Cardiac muscle cell (in vitro differentiated cells and primary cell): ENCODE data around the gene LARP4B. TPM values are rescaled to one million over a fixed set of nuclear protein-coding genes. Genes with fewer than 3 reads are reported as not detected.

ENCODE experiments used
- DNase-seq, 2 donors: peaks; one replicate each; pipeline versions ENCODE4 v3.0.0 to v3.0.0-alpha.2; 2010 to 2017; ENCODE audit warnings: low read depth in 1 of 2, low spot score in 1 of 2
- H3K27ac ChIP-seq: fragments of 200-600 bp; sonication (generic); 2 replicates; pipeline ENCODE4 v1.5.1; 2016
- H3K27me3 ChIP-seq: fragments of 200-600 bp; sonication (generic); 2 replicates; pipeline ENCODE4 v1.6.0; 2016; ENCODE audit warnings: control low read depth
- H3K36me3 ChIP-seq: fragments of 200-600 bp; sonication (generic); 2 replicates; pipeline ENCODE4 v1.5.1; 2016; ENCODE audit warnings: control low read depth
- H3K4me1 ChIP-seq: fragments of 200-600 bp; sonication (generic); 2 replicates; pipeline ENCODE4 v1.8.1; 2017; ENCODE audit warnings: low read depth, mild to moderate bottlenecking, mixed run types
- H3K4me3 ChIP-seq: fragments of 200-600 bp; sonication (generic); 2 replicates; pipeline ENCODE4 v1.5.1; 2016; ENCODE audit warnings: mild to moderate bottlenecking
- H3K9me3 ChIP-seq: fragments of 200-600 bp; sonication (generic); 2 replicates; pipeline ENCODE4 v1.5.1; 2017; ENCODE audit warnings: low read depth, mild to moderate bottlenecking, control low read depth
- polyA plus RNA-seq: library from polyadenylated mRNA; unstranded; fragments of >200 nt; fragmentation: Nextera tagmentation; extraction: Ambion mirVana; gene quantifications from 2 replicates; pipeline ENCODE4 v1.2.1, GENCODE V29; 2016
- total RNA-seq: library from RNA; depleted of rRNA; stranded (reverse); fragments of >200 nt; gene quantifications from 2 replicates; pipeline ENCODE4 v1.2.3, GENCODE V29; 2016
- TF ChIP-seq, protein P1 (sequence below): IDR thresholded peaks from 2 replicates; pipeline ENCODE4 v1.5.1; 2012; ENCODE audit warnings: low read depth, mild to moderate bottlenecking, low read length

Gene LARP4B
- total and polyA plus RNA-seq, 2 experiments from 2014 or later = 23.4 to 36.2 TPM

GRCh38 chr10:778626-779330 is 152.7 kb downstream of the LARP4B start:
- Histone ChIP-seq H3K27me3 (peaks cover 4% of the 10 kb centered on the region), H3K4me3 (no peak overlapping the region), H3K4me1 (no peaks in the 10 kb centered on the region), H3K27ac (no peak overlapping the region), H3K36me3 (no peaks in the 10 kb centered on the region), H3K9me3 (no peaks in the 10 kb centered on the region)
- no peak for DNase-seq
- TF ChIP-seq, protein P1, sequence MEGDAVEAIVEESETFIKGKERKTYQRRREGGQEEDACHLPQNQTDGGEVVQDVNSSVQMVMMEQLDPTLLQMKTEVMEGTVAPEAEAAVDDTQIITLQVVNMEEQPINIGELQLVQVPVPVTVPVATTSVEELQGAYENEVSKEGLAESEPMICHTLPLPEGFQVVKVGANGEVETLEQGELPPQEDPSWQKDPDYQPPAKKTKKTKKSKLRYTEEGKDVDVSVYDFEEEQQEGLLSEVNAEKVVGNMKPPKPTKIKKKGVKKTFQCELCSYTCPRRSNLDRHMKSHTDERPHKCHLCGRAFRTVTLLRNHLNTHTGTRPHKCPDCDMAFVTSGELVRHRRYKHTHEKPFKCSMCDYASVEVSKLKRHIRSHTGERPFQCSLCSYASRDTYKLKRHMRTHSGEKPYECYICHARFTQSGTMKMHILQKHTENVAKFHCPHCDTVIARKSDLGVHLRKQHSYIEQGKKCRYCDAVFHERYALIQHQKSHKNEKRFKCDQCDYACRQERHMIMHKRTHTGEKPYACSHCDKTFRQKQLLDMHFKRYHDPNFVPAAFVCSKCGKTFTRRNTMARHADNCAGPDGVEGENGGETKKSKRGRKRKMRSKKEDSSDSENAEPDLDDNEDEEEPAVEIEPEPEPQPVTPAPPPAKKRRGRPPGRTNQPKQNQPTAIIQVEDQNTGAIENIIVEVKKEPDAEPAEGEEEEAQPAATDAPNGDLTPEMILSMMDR = no peak

GRCh38 chr10:777913-778479 is 153.5 kb downstream of the LARP4B start:
- TF ChIP-seq, protein P1 = no peak
- no peaks in the 10 kb centered on the region for H3K9me3 ChIP-seq
- no peak for DNase-seq

GRCh38 chr10:776772-777171 is 154.7 kb downstream of the LARP4B start:
- H3K27me3 ChIP-seq = no peaks in the 10 kb centered on the region
- DNase-seq = no peak
- no peak overlapping the region for H3K27ac ChIP-seq
- TF ChIP-seq, protein P1 = no peak
- no peak overlapping the region for H3K4me3 ChIP-seq
- H3K9me3 ChIP-seq = no peaks in the 10 kb centered on the region
- no peaks in the 10 kb centered on the region for H3K4me1 ChIP-seq
- H3K36me3 ChIP-seq = no peaks in the 10 kb centered on the region

More at GRCh38 chr10:777913-778479, 153.5 kb downstream of the LARP4B start:
- Histone ChIP-seq H3K27ac (no peak overlapping the region), H3K27me3 (peaks cover 4% of the 10 kb centered on the region), H3K36me3 (no peaks in the 10 kb centered on the region), H3K4me1 (no peaks in the 10 kb centered on the region), H3K4me3 (no peak overlapping the region)

GRCh38 chr10:775245-776075 is 156.0 kb downstream of the LARP4B start:
- Histone ChIP-seq H3K4me1 (no peaks in the 10 kb centered on the region), H3K27me3 (no peaks in the 10 kb centered on the region), H3K4me3 (no peak overlapping the region), H3K36me3 (no peaks in the 10 kb centered on the region), H3K27ac (no peak overlapping the region), H3K9me3 (no peaks in the 10 kb centered on the region)
- DNase-seq = peak in 1 of 2 donors; percentile 21
- TF ChIP-seq, protein P1 = no peak

DNA sequence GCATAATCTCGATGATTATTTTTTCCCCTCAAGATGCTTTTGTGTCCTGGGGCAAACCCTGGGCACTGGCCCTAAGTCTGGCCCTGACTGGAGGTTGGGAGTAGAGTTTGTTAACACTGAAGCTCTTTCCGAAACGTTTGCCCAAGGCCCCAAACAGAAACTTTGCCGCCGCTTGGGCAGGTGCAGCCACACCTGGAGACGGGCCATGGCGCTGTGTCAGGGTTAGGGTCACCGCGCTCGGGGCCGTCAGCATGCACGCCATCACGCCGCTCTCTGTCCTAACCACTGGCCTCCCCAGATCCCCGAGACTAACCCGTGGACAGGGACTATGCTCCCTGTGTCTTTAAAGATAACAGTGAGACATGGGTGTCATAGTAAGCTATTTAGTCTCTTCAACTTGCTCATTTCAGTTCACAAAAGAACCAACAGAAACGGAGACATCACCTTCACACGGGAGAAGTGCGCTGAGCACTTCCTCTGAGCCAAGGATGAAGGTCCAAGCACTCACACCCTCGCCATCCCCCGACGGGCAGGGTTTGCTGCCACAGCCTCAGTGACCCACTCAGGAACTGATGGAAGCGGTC is 156.8 kb downstream of the LARP4B start:
- no peaks in the 10 kb centered on the region for H3K9me3 ChIP-seq
- no peak overlapping the region for H3K4me3 ChIP-seq
- no peaks in the 10 kb centered on the region for H3K36me3 ChIP-seq
- H3K27me3 ChIP-seq = no peaks in the 10 kb centered on the region
- DNase-seq = no peak
- H3K27ac ChIP-seq = no peak overlapping the region
- no peaks in the 10 kb centered on the region for H3K4me1 ChIP-seq
- TF ChIP-seq, protein P1 = no peak
